ENCODE results near the gene REG1B. TPM values are rescaled to one million over a fixed set of nuclear protein-coding genes. Genes with fewer than 3 reads are reported as not detected.

The REG1B gene
- total and polyA plus RNA-seq, 2 donors (not counting 1 experiment from before 2014, with no cell fraction given): not detected

GRCh38 chr2:79041032-79041448, 46.8 kb downstream of the REG1B start:
- TF ChIP-seq CTCF (IDR thresholded peaks at IDR 0.05): peak; percentile 38
- no peak for TF ChIP-seq EZH2 (IDR thresholded peaks at IDR 0.05; ENCODE audit: borderline replicate concordance, insufficient read depth, low read depth, low read length, poor library complexity, severe bottlenecking)
- Histone ChIP-seq H3K9me3 (ENCODE audit: control extremely low read depth in 1 of 3, control insufficient read depth in 2 of 3, insufficient read depth in 1 of 3, low read length in 2 of 3) (no peaks in the 10 kb centered on the region), H3K36me3 (replicated peaks in 1 of 2; ENCODE audit: control extremely low read depth in 1 of 2, control insufficient read depth in 1 of 2, extremely low read depth in 1 of 2, insufficient read depth in 2 of 2, low read length in 1 of 2) (no peaks in the 10 kb centered on the region), H3K4me3 (ENCODE audit: control extremely low read depth in 1 of 5, extremely low read depth in 1 of 5, insufficient read depth in 1 of 5, low read depth in 2 of 5, low read length in 4 of 5) (no peak overlapping the region), H4K20me1 (ENCODE audit: control insufficient read depth, insufficient read depth, low read length, poor library complexity, severe bottlenecking) (no peaks in the 10 kb centered on the region), H3K9ac (ENCODE audit: low read length) (no peak overlapping the region), H3K27ac (ENCODE audit: low read length in 2 of 2) (no peak overlapping the region), H3K4me1 (ENCODE audit: control insufficient read depth in 2 of 2, insufficient read depth in 2 of 2, low read length in 2 of 2) (no peaks in the 10 kb centered on the region), H3K79me2 (ENCODE audit: control insufficient read depth, insufficient read depth, low read length) (no peaks in the 10 kb centered on the region), H3K4me2 (replicated peaks; ENCODE audit: low read depth, low read length, poor library complexity, severe bottlenecking) (no peak overlapping the region), H3K27me3 (replicated peaks in 1 of 4; ENCODE audit: control extremely low read depth in 1 of 4, control insufficient read depth in 3 of 4, insufficient read depth in 4 of 4, low read length in 3 of 4) (no peaks in the 10 kb centered on the region), H2AFZ (ENCODE audit: insufficient read depth, low read depth, low read length, poor library complexity, severe bottlenecking) (no peak overlapping the region)
- Mint-ChIP-seq H3K27ac (no peak overlapping the region), H3K4me1 (peaks cover 2% of the 10 kb centered on the region), H3K27me3 (no peaks in the 10 kb centered on the region), H3K9me3 (ENCODE audit: insufficient read depth) (no peaks in the 10 kb centered on the region), H3K4me3 (no peak overlapping the region)
- CTCF ChIA-PET: interaction anchor here (1.0 kb wide), 1 partner anchor 179 kb away, joined by 3 read pairs; no protein-coding TSS in a partner anchor
- intact Hi-C loops (cut with micrococcal nuclease): no loop called here
- DNase-seq (peak; percentile 23), ATAC-seq (ENCODE audit: low read depth) (no peak)
- no CpG with 5 or more reads among the region's 1 CpG for WGBS (ENCODE audit: insufficient coverage)
- POLR2A ChIA-PET: no interaction called here

- no peaks in the 10 kb centered on the region for H3K9me3 ChIP-seq (ENCODE audit: control extremely low read depth in 1 of 3, control insufficient read depth in 2 of 3, insufficient read depth in 1 of 3, low read length in 2 of 3)
- no peaks in the 10 kb centered on the region for H3K27me3 Mint-ChIP-seq
- H4K20me1 ChIP-seq (ENCODE audit: control insufficient read depth, insufficient read depth, low read length, poor library complexity, severe bottlenecking): no peaks in the 10 kb centered on the region
- ChIA-PET POLR2A (no interaction called here), CTCF (no interaction called here)
- H3K27me3 ChIP-seq (replicated peaks in 1 of 4; ENCODE audit: control extremely low read depth in 1 of 4, control insufficient read depth in 3 of 4, insufficient read depth in 4 of 4, low read length in 3 of 4): no peaks in the 10 kb centered on the region
- peaks cover 2% of the 10 kb centered on the region for H3K4me1 Mint-ChIP-seq
- H3K27ac Mint-ChIP-seq: no peak overlapping the region
- ATAC-seq (ENCODE audit: low read depth): no peak
- no peak overlapping the region for H3K27ac ChIP-seq (ENCODE audit: low read length in 2 of 2)
- intact Hi-C loops (cut with micrococcal nuclease): no loop called here
- H3K9me3 Mint-ChIP-seq (ENCODE audit: insufficient read depth): no peaks in the 10 kb centered on the region
- no peak overlapping the region for H3K4me2 ChIP-seq (replicated peaks; ENCODE audit: low read depth, low read length, poor library complexity, severe bottlenecking)
- no peak for DNase-seq
- no peak overlapping the region for H3K9ac ChIP-seq (ENCODE audit: low read length)
- H3K4me3 ChIP-seq (ENCODE audit: control extremely low read depth in 1 of 5, extremely low read depth in 1 of 5, insufficient read depth in 1 of 5, low read depth in 2 of 5, low read length in 4 of 5): no peak overlapping the region
- H2AFZ ChIP-seq (ENCODE audit: insufficient read depth, low read depth, low read length, poor library complexity, severe bottlenecking): no peak overlapping the region
- TF ChIP-seq CTCF (IDR thresholded peaks at IDR 0.05): no peak
- no peak for TF ChIP-seq EZH2 (IDR thresholded peaks at IDR 0.05; ENCODE audit: borderline replicate concordance, insufficient read depth, low read depth, low read length, poor library complexity, severe bottlenecking)
- H3K79me2 ChIP-seq (ENCODE audit: control insufficient read depth, insufficient read depth, low read length): no peaks in the 10 kb centered on the region
- WGBS (ENCODE audit: insufficient coverage): 85% methylated on average over 1 of the region's 3 CpGs
- no peaks in the 10 kb centered on the region for H3K4me1 ChIP-seq (ENCODE audit: control insufficient read depth in 2 of 2, insufficient read depth in 2 of 2, low read length in 2 of 2)
- no peak overlapping the region for H3K4me3 Mint-ChIP-seq
- no peaks in the 10 kb centered on the region for H3K36me3 ChIP-seq (replicated peaks in 1 of 2; ENCODE audit: control extremely low read depth in 1 of 2, control insufficient read depth in 1 of 2, extremely low read depth in 1 of 2, insufficient read depth in 2 of 2, low read length in 1 of 2)
Observed at GRCh38 chr2:79039944-79040343, 47.8 kb downstream of the REG1B start.

Other genes with a start within 250 kb of the REG1B start
- not detected in 2 replicates for gene REG3G, start 62.3 kb downstream of the REG1B start, total RNA-seq
- not detected in 2 replicates for gene REG3G, start 62.3 kb downstream of the REG1B start, polyA plus RNA-seq
- gene REG1A, start 32.5 kb upstream of the REG1B start, total RNA-seq: not detected in 2 replicates
- not detected in 2 replicates for gene REG1A, start 32.5 kb upstream of the REG1B start, polyA plus RNA-seq
- gene REG3A, start 71.8 kb upstream of the REG1B start, total RNA-seq: not detected in 2 replicates
- not detected in 2 replicates for gene REG3A, start 71.8 kb upstream of the REG1B start, polyA plus RNA-seq

All from B cell (primary cell).